HL-60 (cell line): ENCODE data around the gene RXFP4.
A peak's percentile ranks its signal among the peaks of the same experiment; 100 is the strongest.

Experiments used
- DNase-seq, 2 experiments: peaks; one replicate each; pipeline ENCODE4 v3.0.0-alpha.2; 2010 to 2020; ENCODE audit warnings: low read depth in 1 of 2, low spot score in 1 of 2
- H3K27ac ChIP-seq: fragments of 250-450 bp; sonication (Bioruptor Pico); replicated peaks from 2 replicates; pipeline ENCODE4 v1.5.1; 2020; ENCODE audit warnings: mild to moderate bottlenecking, moderate library complexity
- H3K27me3 ChIP-seq: fragments of 250-450 bp; sonication (Bioruptor Pico); 2 replicates; pipeline ENCODE4 v1.5.1; 2021; ENCODE audit warnings: mild to moderate bottlenecking, moderate library complexity; ENCODE audit not compliant: insufficient read depth, poor library complexity, severe bottlenecking
- H3K4me3 ChIP-seq: replicated peaks from 2 replicates; pipeline ENCODE4 v1.5.1; 2011; ENCODE audit warnings: mild to moderate bottlenecking, control low read depth, low read length; ENCODE audit not compliant: insufficient read depth
- CTCF ChIP-seq: IDR thresholded peaks from one replicate; pipeline ENCODE4 v1.5.1; 2011; ENCODE audit warnings: low read length, control low read depth, inconsistent platforms; ENCODE audit not compliant: insufficient read depth
- GABPA ChIP-seq: IDR thresholded peaks from 2 replicates; pipeline ENCODE4 v1.6.1; 2012; ENCODE audit warnings: low read depth
- POLR2AphosphoS5 ChIP-seq: IDR thresholded peaks from 2 replicates; pipeline ENCODE4 v1.6.1; 2012; ENCODE audit warnings: low read depth
- REST ChIP-seq: IDR thresholded peaks from 2 replicates; pipeline ENCODE4 v1.6.1; 2012; ENCODE audit warnings: low read depth; ENCODE audit not compliant: insufficient replicate concordance
- SPI1 ChIP-seq: IDR thresholded peaks from 2 replicates; pipeline ENCODE4 v1.6.1; 2012; ENCODE audit warnings: low read depth, mild to moderate bottlenecking, borderline replicate concordance

The RXFP4 gene

GRCh38 chr1:155951753-155952504 is 10.5 kb downstream of the RXFP4 start:
- no peak for DNase-seq

GRCh38 chr1:155952505-155952890 is 11.1 kb downstream of the RXFP4 start:
- TF ChIP-seq POLR2AphosphoS5 (0 out of 2 replicates have a peak, but pooled peaks have one; percentile 11), GABPA (no peak), CTCF (no peak)
- Histone ChIP-seq H3K27me3 (no peaks in the 10 kb centered on the region), H3K27ac (no peak overlapping the region), H3K4me3 (no peak overlapping the region)
- DNase-seq, result no peak

More at GRCh38 chr1:155951753-155952504, 10.5 kb downstream of the RXFP4 start:
- TF ChIP-seq GABPA (no peak), REST (no peak), POLR2AphosphoS5 (0 out of 2 replicates have a peak, but pooled peaks have one; percentile 18), SPI1 (no peak), CTCF (no peak)
- no peak overlapping the region for H3K27ac ChIP-seq
- H3K27me3 ChIP-seq, result no peaks in the 10 kb centered on the region
- no peak overlapping the region for H3K4me3 ChIP-seq

GRCh38 chr1:155954645-155955044 is 13.2 kb downstream of the RXFP4 start:
- TF ChIP-seq GABPA, result no peak
- no peak for TF ChIP-seq SPI1
- TF ChIP-seq CTCF, result no peak
- TF ChIP-seq POLR2AphosphoS5, result no peak
- TF ChIP-seq REST, result no peak
- no peak for DNase-seq
- H3K27ac ChIP-seq, result no peak overlapping the region
- H3K27me3 ChIP-seq, result no peaks in the 10 kb centered on the region
- H3K4me3 ChIP-seq, result no peak overlapping the region
